Measurements from ENCODE around the gene RBM44.
"Not testable (repeated sequence)": the region's sequence is repeated elsewhere in the genome, so short reads cannot be mapped to it uniquely, and the experiment has no call there.

Gene RBM44

GRCh38 chr2:237782181-237782580 is 16.4 kb upstream of the RBM44 start:
- H2AK5ac ChIP-seq (ENCODE audit: low read length, severe bottlenecking), result no peak overlapping the region
- no peak overlapping the region for H2BK12ac ChIP-seq (ENCODE audit: low read length in 2 of 2)
- H3K4me2 ChIP-seq (ENCODE audit: low read length, poor library complexity, severe bottlenecking), result no peak overlapping the region
- DNase-seq, result no peak
- no peak overlapping the region for H3K9ac ChIP-seq (ENCODE audit: low read length)
- H3K4me1 ChIP-seq (ENCODE audit: control insufficient read depth, insufficient read depth, low read depth, low read length), result no peaks in the 10 kb centered on the region
- H3K18ac ChIP-seq (ENCODE audit: low read depth in 1 of 2, low read length in 2 of 2), result no peak overlapping the region
- peaks cover 7% of the 10 kb centered on the region for H3K79me1 ChIP-seq (replicated peaks; ENCODE audit: low read length, poor library complexity, severe bottlenecking)
- H3K9me3 ChIP-seq (ENCODE audit: control insufficient read depth, low read length), result peaks cover 14% of the 10 kb centered on the region
- H3K4ac ChIP-seq (ENCODE audit: low read depth in 1 of 2, low read length in 2 of 2), result no peak overlapping the region
- 92% methylated on average over 7 of the region's 7 CpGs for WGBS
- peaks cover 38 to 69% of the 10 kb centered on the region in 2 experiments for H3K36me3 ChIP-seq (ENCODE audit: control insufficient read depth in 1 of 2, insufficient read depth in 2 of 2, low read depth in 1 of 2, low read length in 2 of 2)
- H2BK120ac ChIP-seq (ENCODE audit: low read depth, low read length), result no peak overlapping the region
- no peak overlapping the region for H3K14ac ChIP-seq (ENCODE audit: low read length in 2 of 2)
- no peak overlapping the region for H3K27ac ChIP-seq (ENCODE audit: low read length, poor library complexity, severe bottlenecking)
- no peak overlapping the region for H2AFZ ChIP-seq (ENCODE audit: low read depth, low read length)
- H3K4me3 ChIP-seq (ENCODE audit: insufficient read depth in 1 of 2, low read depth in 1 of 2, low read length in 2 of 2), result no peak overlapping the region
- H4K91ac ChIP-seq (ENCODE audit: low read length), result no peak overlapping the region
- H2BK5ac ChIP-seq (ENCODE audit: low read depth, low read length, poor library complexity, severe bottlenecking), result no peak overlapping the region
- H4K8ac ChIP-seq (ENCODE audit: low read length), result no peak overlapping the region
- no peak overlapping the region for H2BK15ac ChIP-seq (ENCODE audit: low read depth, poor library complexity, severe bottlenecking)
- no peaks in the 10 kb centered on the region for H3K27me3 ChIP-seq (ENCODE audit: control insufficient read depth in 1 of 2, insufficient read depth in 1 of 2, low read length in 2 of 2)
- no peak overlapping the region for H3K23ac ChIP-seq (ENCODE audit: low read length in 2 of 2)

- H3K4ac ChIP-seq (ENCODE audit: low read depth in 1 of 2, low read length in 2 of 2); H2BK5ac ChIP-seq (ENCODE audit: low read depth, low read length, poor library complexity, severe bottlenecking); H3K79me1 ChIP-seq (replicated peaks; ENCODE audit: low read length, poor library complexity, severe bottlenecking); H4K91ac ChIP-seq (ENCODE audit: low read length); H3K23ac ChIP-seq (ENCODE audit: low read length in 2 of 2); H3K27me3 ChIP-seq (ENCODE audit: control insufficient read depth in 1 of 2, insufficient read depth in 1 of 2, low read length in 2 of 2); DNase-seq; H2BK12ac ChIP-seq (ENCODE audit: low read length in 2 of 2); H3K18ac ChIP-seq (ENCODE audit: low read depth in 1 of 2, low read length in 2 of 2); H3K4me3 ChIP-seq (ENCODE audit: insufficient read depth in 1 of 2, low read depth in 1 of 2, low read length in 2 of 2); H4K8ac ChIP-seq (ENCODE audit: low read length); H2AFZ ChIP-seq (ENCODE audit: low read depth, low read length); H2BK15ac ChIP-seq (ENCODE audit: low read depth, poor library complexity, severe bottlenecking); H3K27ac ChIP-seq (ENCODE audit: low read length, poor library complexity, severe bottlenecking); H2AK5ac ChIP-seq (ENCODE audit: low read length, severe bottlenecking); H3K9ac ChIP-seq (ENCODE audit: low read length); H2BK120ac ChIP-seq (ENCODE audit: low read depth, low read length); H3K4me1 ChIP-seq (ENCODE audit: control insufficient read depth, insufficient read depth, low read depth, low read length); H3K14ac ChIP-seq (ENCODE audit: low read length in 2 of 2); H3K4me2 ChIP-seq (ENCODE audit: low read length, poor library complexity, severe bottlenecking): not testable (repeated sequence)
- Histone ChIP-seq H3K36me3 (ENCODE audit: control insufficient read depth in 1 of 2, insufficient read depth in 2 of 2, low read depth in 1 of 2, low read length in 2 of 2) (peaks cover 33 to 60% of the 10 kb centered on the region in 2 experiments), H3K9me3 (ENCODE audit: control insufficient read depth, low read length) (peaks cover 20% of the 10 kb centered on the region)
- WGBS, result 100% methylated on average over 1 of the region's 5 CpGs
Measured at GRCh38 chr2:237783678-237784077, 14.9 kb upstream of the RBM44 start.

DNA sequence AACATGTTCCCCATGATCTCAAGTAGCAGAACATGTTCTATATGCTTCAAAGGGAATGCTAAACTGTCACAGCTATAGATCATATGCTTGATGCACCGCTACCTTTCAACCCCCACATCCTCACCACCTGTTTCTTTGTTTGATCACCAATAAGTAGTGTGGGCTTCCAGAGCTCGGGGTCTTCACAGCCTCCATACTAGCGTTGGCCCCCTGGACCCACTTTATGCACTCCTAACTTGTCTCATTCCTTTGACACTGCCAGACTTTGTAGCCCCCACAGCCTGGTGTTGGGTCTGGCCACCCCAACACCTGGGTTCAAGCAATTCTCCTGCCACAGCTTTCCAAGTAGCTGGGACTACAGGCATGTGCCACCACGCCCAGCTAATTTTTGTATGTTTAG is 11.6 kb upstream of the RBM44 start:
- peaks cover 4% of the 10 kb centered on the region for H3K79me1 ChIP-seq (replicated peaks; ENCODE audit: low read length, poor library complexity, severe bottlenecking)
- H3K27me3 ChIP-seq (ENCODE audit: control insufficient read depth in 1 of 2, insufficient read depth in 1 of 2, low read length in 2 of 2), result no peaks in the 10 kb centered on the region
- no peak overlapping the region for H3K4me2 ChIP-seq (ENCODE audit: low read length, poor library complexity, severe bottlenecking)
- H3K9me3 ChIP-seq (ENCODE audit: control insufficient read depth, low read length), result peaks cover 20% of the 10 kb centered on the region
- DNase-seq, result peak; percentile 26
- H3K4me1 ChIP-seq (ENCODE audit: control insufficient read depth, insufficient read depth, low read depth, low read length), result no peaks in the 10 kb centered on the region
- no peak overlapping the region for H2AK5ac ChIP-seq (ENCODE audit: low read length, severe bottlenecking)
- H2BK12ac ChIP-seq (ENCODE audit: low read length in 2 of 2), result no peak overlapping the region
- H2BK120ac ChIP-seq (ENCODE audit: low read depth, low read length), result no peak overlapping the region
- no peak overlapping the region for H2BK5ac ChIP-seq (ENCODE audit: low read depth, low read length, poor library complexity, severe bottlenecking)
- WGBS, result 96% methylated on average over 4 of the region's 4 CpGs
- H3K36me3 ChIP-seq (ENCODE audit: control insufficient read depth in 1 of 2, insufficient read depth in 2 of 2, low read depth in 1 of 2, low read length in 2 of 2), result peaks cover 13 to 34% of the 10 kb centered on the region in 2 experiments
- H2AFZ ChIP-seq (ENCODE audit: low read depth, low read length), result no peak overlapping the region
- no peak overlapping the region for H3K23ac ChIP-seq (ENCODE audit: low read length in 2 of 2)
- H3K27ac ChIP-seq (ENCODE audit: low read length, poor library complexity, severe bottlenecking), result no peak overlapping the region
- H4K91ac ChIP-seq (ENCODE audit: low read length), result no peak overlapping the region
- no peak overlapping the region for H3K4me3 ChIP-seq (ENCODE audit: insufficient read depth in 1 of 2, low read depth in 1 of 2, low read length in 2 of 2)
- H3K18ac ChIP-seq (ENCODE audit: low read depth in 1 of 2, low read length in 2 of 2), result no peak overlapping the region
- no peak overlapping the region for H2BK15ac ChIP-seq (ENCODE audit: low read depth, poor library complexity, severe bottlenecking)
- H4K8ac ChIP-seq (ENCODE audit: low read length), result no peak overlapping the region
- no peak overlapping the region for H3K14ac ChIP-seq (ENCODE audit: low read length in 2 of 2)
- no peak overlapping the region for H3K4ac ChIP-seq (ENCODE audit: low read depth in 1 of 2, low read length in 2 of 2)
- H3K9ac ChIP-seq (ENCODE audit: low read length), result no peak overlapping the region

GRCh38 chr2:237790353-237790752 is 8.2 kb upstream of the RBM44 start:
- Histone ChIP-seq H2BK120ac (ENCODE audit: low read depth, low read length) (no peak overlapping the region), H3K4me1 (ENCODE audit: control insufficient read depth, insufficient read depth, low read depth, low read length) (no peaks in the 10 kb centered on the region), H3K14ac (ENCODE audit: low read length in 2 of 2) (no peak overlapping the region), H2BK15ac (ENCODE audit: low read depth, poor library complexity, severe bottlenecking) (no peak overlapping the region), H3K27me3 (ENCODE audit: control insufficient read depth in 1 of 2, insufficient read depth in 1 of 2, low read length in 2 of 2) (no peaks in the 10 kb centered on the region), H3K9ac (ENCODE audit: low read length) (no peak overlapping the region), H3K4me2 (ENCODE audit: low read length, poor library complexity, severe bottlenecking) (no peak overlapping the region), H3K27ac (ENCODE audit: low read length, poor library complexity, severe bottlenecking) (no peak overlapping the region), H2AK5ac (ENCODE audit: low read length, severe bottlenecking) (no peak overlapping the region), H3K4ac (ENCODE audit: low read depth in 1 of 2, low read length in 2 of 2) (no peak overlapping the region), H4K8ac (ENCODE audit: low read length) (no peak overlapping the region), H3K23ac (ENCODE audit: low read length in 2 of 2) (no peak overlapping the region), H3K9me3 (ENCODE audit: control insufficient read depth, low read length) (peaks cover 18% of the 10 kb centered on the region), H3K79me1 (replicated peaks; ENCODE audit: low read length, poor library complexity, severe bottlenecking) (peaks cover 2% of the 10 kb centered on the region), H3K4me3 (ENCODE audit: insufficient read depth in 1 of 2, low read depth in 1 of 2, low read length in 2 of 2) (no peak overlapping the region), H2BK5ac (ENCODE audit: low read depth, low read length, poor library complexity, severe bottlenecking) (no peak overlapping the region), H3K18ac (ENCODE audit: low read depth in 1 of 2, low read length in 2 of 2) (no peak overlapping the region), H4K91ac (ENCODE audit: low read length) (no peak overlapping the region), H3K36me3 (ENCODE audit: control insufficient read depth in 1 of 2, insufficient read depth in 2 of 2, low read depth in 1 of 2, low read length in 2 of 2) (peaks cover 5 to 17% of the 10 kb centered on the region in 2 experiments), H2AFZ (ENCODE audit: low read depth, low read length) (no peak overlapping the region), H2BK12ac (ENCODE audit: low read length in 2 of 2) (no peak overlapping the region)
- WGBS, result 71% methylated on average over 4 of the region's 4 CpGs
- DNase-seq, result peak; percentile 64
